ENCODE results near the gene NDUFA3.

The NDUFA3 gene

GRCh38 chr19:54107876-54108490 lies 5.3 kb downstream of the NDUFA3 start:
- DNase-seq (ENCODE audit: low read depth): no peak

GRCh38 chr19:54108496-54108895 lies 5.8 kb downstream of the NDUFA3 start:
- DNase-seq (ENCODE audit: low read depth): no peak

- DNase-seq (ENCODE audit: low read depth): no peak
These were observed 7.0 kb downstream of the NDUFA3 start for GRCh38 chr19:54109651-54110050.

GRCh38 chr19:54114340-54115108 lies 11.9 kb downstream of the NDUFA3 start:
- peak; percentile 18 for DNase-seq (ENCODE audit: low read depth)

GRCh38 chr19:54115109-54116063 lies 12.7 kb downstream of the NDUFA3 start, which contains the start of the genes PRPF31 and TFPT:
PRPF31 (plus strand) TSS chr19:54115754; CDS start chr19:54118279, 2,525 bp downstream.
TFPT (minus strand) TSS chr19:54115657; CDS start chr19:54115269, 388 bp downstream.
- peak; percentile 98 for DNase-seq (ENCODE audit: low read depth)

GRCh38 chr19:54121259-54121658 lies 18.6 kb downstream of the NDUFA3 start:
- no peak for DNase-seq (ENCODE audit: low read depth)

GRCh38 chr19:54123682-54124081 lies 21.0 kb downstream of the NDUFA3 start:
- no peak for DNase-seq (ENCODE audit: low read depth)

GRCh38 chr19:54124393-54124792 lies 21.7 kb downstream of the NDUFA3 start:
- DNase-seq (ENCODE audit: low read depth): no peak

GRCh38 chr19:54125713-54126112 lies 23.1 kb downstream of the NDUFA3 start:
- DNase-seq (ENCODE audit: low read depth): no peak

GRCh38 chr19:54127688-54128440 lies 25.2 kb downstream of the NDUFA3 start:
- no peak for DNase-seq (ENCODE audit: low read depth)

- DNase-seq (ENCODE audit: low read depth): no peak
These were observed 25.7 kb downstream of the NDUFA3 start for GRCh38 chr19:54128441-54128725.

GRCh38 chr19:54128796-54129616 lies 26.4 kb downstream of the NDUFA3 start:
- no peak for DNase-seq (ENCODE audit: low read depth)

GRCh38 chr19:54129617-54129996 lies 27.0 kb downstream of the NDUFA3 start:
- DNase-seq (ENCODE audit: low read depth): no peak

- DNase-seq (ENCODE audit: low read depth): no peak
These were observed 30.8 kb downstream of the NDUFA3 start for GRCh38 chr19:54133312-54133956.

GRCh38 chr19:54133957-54134590 lies 31.4 kb downstream of the NDUFA3 start:
- DNase-seq (ENCODE audit: low read depth): no peak

- no peak for DNase-seq (ENCODE audit: low read depth)
These were observed 33.6 kb downstream of the NDUFA3 start for GRCh38 chr19:54136086-54136863.

GRCh38 chr19:54136864-54137698 lies 34.4 kb downstream of the NDUFA3 start:
- DNase-seq (ENCODE audit: low read depth): peak; percentile 100
